Measurements from ENCODE around the gene SPSB3.
"Not testable (repeated sequence)": the region's sequence is repeated elsewhere in the genome, so short reads cannot be mapped to it uniquely, and the experiment has no call there.

SPSB3 gene

DNA sequence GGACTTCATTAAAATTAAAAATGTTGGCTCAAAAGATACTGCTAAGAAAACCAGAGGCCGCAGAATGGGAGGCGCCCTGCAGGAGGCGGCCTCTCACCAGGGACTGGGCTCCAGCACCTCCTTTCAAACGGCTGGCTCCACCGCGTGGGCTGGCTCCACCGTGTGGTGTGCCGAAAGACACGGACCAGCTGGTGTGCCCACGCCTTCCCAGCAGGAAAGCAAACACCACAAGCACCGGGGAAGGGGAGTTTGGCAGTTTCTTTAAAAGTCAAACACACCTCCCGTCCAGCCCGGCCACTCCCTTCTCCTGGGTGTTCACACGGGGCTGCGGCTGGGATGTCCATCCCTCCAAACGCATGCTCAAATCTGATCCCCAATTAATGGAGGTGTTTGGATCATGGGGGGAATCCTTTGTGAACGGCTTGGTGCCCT lies 30.4 kb upstream of the SPSB3 start:
- peak; percentile 86 for DNase-seq (ENCODE audit: low read depth)

GRCh38 chr16:1810536-1810935 lies 28.2 kb upstream of the SPSB3 start:
- Histone ChIP-seq H3K9ac (ENCODE audit: low read length) (no peak overlapping the region), H3K4me3 (ENCODE audit: low read length) (no peak overlapping the region), H3K27me3 (replicated peaks; ENCODE audit: control insufficient read depth, insufficient read depth, low read length) (no peaks in the 10 kb centered on the region), H3K4me1 (ENCODE audit: control insufficient read depth, insufficient read depth, low read length) (peaks cover 3% of the 10 kb centered on the region), H3K9me3 (ENCODE audit: control insufficient read depth, low read length) (no peaks in the 10 kb centered on the region), H3K36me3 (ENCODE audit: control insufficient read depth, insufficient read depth, low read length, severe bottlenecking) (peaks cover 41% of the 10 kb centered on the region)
- DNase-seq (ENCODE audit: low read depth): no peak

More for the DNA sequence above, 30.4 kb upstream of the SPSB3 start:
- H3K27me3 ChIP-seq (replicated peaks; ENCODE audit: control insufficient read depth, insufficient read depth, low read length): no peaks in the 10 kb centered on the region
- no peaks in the 10 kb centered on the region for H3K9me3 ChIP-seq (ENCODE audit: control insufficient read depth, low read length)
- peaks cover 41% of the 10 kb centered on the region for H3K36me3 ChIP-seq (ENCODE audit: control insufficient read depth, insufficient read depth, low read length, severe bottlenecking)
- H3K4me3 ChIP-seq (ENCODE audit: low read length): no peak overlapping the region
- peak overlapping the region; percentile 32 for H3K9ac ChIP-seq (ENCODE audit: low read length)
- peaks cover 3% of the 10 kb centered on the region for H3K4me1 ChIP-seq (ENCODE audit: control insufficient read depth, insufficient read depth, low read length)

DNA sequence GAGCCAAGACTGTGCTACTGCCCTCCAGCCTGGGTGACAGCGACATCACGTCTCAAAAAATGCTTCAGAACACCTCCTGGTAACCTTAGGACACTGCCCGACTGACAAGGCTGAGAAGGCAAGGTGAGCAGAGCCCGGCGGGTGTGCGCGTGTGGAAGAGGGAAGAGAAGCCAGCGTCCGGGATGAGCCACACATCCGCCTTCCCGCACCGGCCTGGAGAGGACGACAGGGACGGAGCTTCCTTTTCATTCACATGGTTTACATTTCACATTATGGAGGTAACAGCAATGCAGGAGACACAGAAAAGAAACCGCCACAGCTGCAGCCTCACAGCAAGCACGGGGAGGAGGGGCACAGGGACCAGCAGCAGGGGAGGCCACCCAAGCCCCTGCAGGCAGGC lies 27.7 kb upstream of the SPSB3 start:
- H3K27me3 ChIP-seq (replicated peaks; ENCODE audit: control insufficient read depth, insufficient read depth, low read length): no peaks in the 10 kb centered on the region
- no peak for DNase-seq (ENCODE audit: low read depth)
- no peak overlapping the region for H3K9ac ChIP-seq (ENCODE audit: low read length)
- no peaks in the 10 kb centered on the region for H3K9me3 ChIP-seq (ENCODE audit: control insufficient read depth, low read length)
- H3K36me3 ChIP-seq (ENCODE audit: control insufficient read depth, insufficient read depth, low read length, severe bottlenecking): peaks cover 42% of the 10 kb centered on the region
- no peak overlapping the region for H3K4me3 ChIP-seq (ENCODE audit: low read length)
- H3K4me1 ChIP-seq (ENCODE audit: control insufficient read depth, insufficient read depth, low read length): peaks cover 3% of the 10 kb centered on the region

DNA sequence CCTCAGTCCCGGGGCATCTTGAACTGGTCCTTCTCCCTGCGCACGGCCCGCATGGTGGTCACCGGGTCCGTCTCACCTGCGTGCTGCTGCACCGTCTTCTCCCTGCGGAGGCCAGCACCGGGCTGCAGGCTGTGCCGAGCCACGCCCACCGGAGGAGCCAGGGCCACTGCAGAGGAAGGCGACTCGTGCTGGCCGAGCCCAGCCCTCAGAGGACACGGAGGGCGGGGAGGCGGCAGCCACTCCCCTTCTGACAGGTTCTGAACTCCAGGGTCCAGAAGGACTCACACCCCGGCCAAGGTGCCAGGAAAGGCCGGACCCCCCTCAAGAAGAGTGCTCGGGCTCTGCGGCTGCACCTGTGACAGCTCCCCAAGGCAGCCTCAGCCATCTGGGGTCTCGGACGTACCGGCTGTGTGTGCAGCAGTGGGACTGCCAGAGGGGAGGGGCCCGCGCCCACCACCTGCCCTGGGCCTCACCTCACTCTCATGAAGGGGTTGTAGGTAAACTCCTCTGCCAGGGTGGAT lies 27.0 kb upstream of the SPSB3 start:
- H3K9me3 ChIP-seq (ENCODE audit: control insufficient read depth, low read length): no peaks in the 10 kb centered on the region
- no peak overlapping the region for H3K9ac ChIP-seq (ENCODE audit: low read length)
- H3K4me3 ChIP-seq (ENCODE audit: low read length): no peak overlapping the region
- no peaks in the 10 kb centered on the region for H3K27me3 ChIP-seq (replicated peaks; ENCODE audit: control insufficient read depth, insufficient read depth, low read length)
- DNase-seq (ENCODE audit: low read depth): no peak
- peaks cover 45% of the 10 kb centered on the region for H3K36me3 ChIP-seq (ENCODE audit: control insufficient read depth, insufficient read depth, low read length, severe bottlenecking)
- peaks cover 3% of the 10 kb centered on the region for H3K4me1 ChIP-seq (ENCODE audit: control insufficient read depth, insufficient read depth, low read length)

GRCh38 chr16:1808691-1809090 lies 26.3 kb upstream of the SPSB3 start:
- Histone ChIP-seq H3K9ac (ENCODE audit: low read length) (no peak overlapping the region), H3K4me1 (ENCODE audit: control insufficient read depth, insufficient read depth, low read length) (peaks cover 3% of the 10 kb centered on the region), H3K9me3 (ENCODE audit: control insufficient read depth, low read length) (no peaks in the 10 kb centered on the region), H3K36me3 (ENCODE audit: control insufficient read depth, insufficient read depth, low read length, severe bottlenecking) (peaks cover 44% of the 10 kb centered on the region), H3K4me3 (ENCODE audit: low read length) (no peak overlapping the region), H3K27me3 (replicated peaks; ENCODE audit: control insufficient read depth, insufficient read depth, low read length) (no peaks in the 10 kb centered on the region)
- no peak for DNase-seq (ENCODE audit: low read depth)

- Histone ChIP-seq H3K4me1 (ENCODE audit: control insufficient read depth, insufficient read depth, low read length) (no peaks in the 10 kb centered on the region), H3K9me3 (ENCODE audit: control insufficient read depth, low read length) (no peaks in the 10 kb centered on the region), H3K9ac (ENCODE audit: low read length) (no peak overlapping the region), H3K27me3 (replicated peaks; ENCODE audit: control insufficient read depth, insufficient read depth, low read length) (no peaks in the 10 kb centered on the region), H3K4me3 (ENCODE audit: low read length) (no peak overlapping the region), H3K36me3 (ENCODE audit: control insufficient read depth, insufficient read depth, low read length, severe bottlenecking) (peaks cover 40% of the 10 kb centered on the region)
- DNase-seq (ENCODE audit: low read depth): no peak
These were observed 25.3 kb upstream of the SPSB3 start for GRCh38 chr16:1807626-1808025.

DNA sequence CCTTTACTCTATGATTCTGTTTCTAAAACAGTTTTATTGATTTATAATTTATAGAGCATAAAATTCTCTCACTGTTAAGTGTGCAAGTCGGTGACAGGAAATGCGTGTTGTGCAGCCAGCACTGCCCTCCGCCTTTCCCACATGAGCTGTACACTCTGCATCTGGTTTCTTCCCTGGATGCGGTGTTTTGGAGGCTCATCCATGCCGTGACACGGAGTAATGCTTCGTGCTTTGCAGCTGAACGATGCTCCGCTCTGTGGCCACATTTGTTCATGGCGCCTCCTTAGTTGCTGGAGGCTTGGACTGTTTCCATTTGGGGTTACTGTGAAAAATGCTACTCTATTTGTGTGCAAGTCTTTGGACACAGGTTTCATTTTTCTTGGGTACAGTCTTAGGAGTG lies 18.3 kb upstream of the SPSB3 start:
- Histone ChIP-seq H3K36me3 (ENCODE audit: control insufficient read depth, insufficient read depth, low read length, severe bottlenecking) (peaks cover 8% of the 10 kb centered on the region), H3K27me3 (replicated peaks; ENCODE audit: control insufficient read depth, insufficient read depth, low read length) (no peaks in the 10 kb centered on the region), H3K9ac (ENCODE audit: low read length) (no peak overlapping the region), H3K9me3 (ENCODE audit: control insufficient read depth, low read length) (peaks cover 6% of the 10 kb centered on the region), H3K4me1 (ENCODE audit: control insufficient read depth, insufficient read depth, low read length) (no peaks in the 10 kb centered on the region), H3K4me3 (ENCODE audit: low read length) (no peak overlapping the region)
- DNase-seq (ENCODE audit: low read depth): no peak

GRCh38 chr16:1799263-1799662 lies 16.9 kb upstream of the SPSB3 start:
- H3K36me3 ChIP-seq (ENCODE audit: control insufficient read depth, insufficient read depth, low read length, severe bottlenecking); H3K4me1 ChIP-seq (ENCODE audit: control insufficient read depth, insufficient read depth, low read length); H3K9ac ChIP-seq (ENCODE audit: low read length); DNase-seq (ENCODE audit: low read depth); H3K4me3 ChIP-seq (ENCODE audit: low read length); H3K9me3 ChIP-seq (ENCODE audit: control insufficient read depth, low read length); H3K27me3 ChIP-seq (replicated peaks; ENCODE audit: control insufficient read depth, insufficient read depth, low read length): not testable (repeated sequence)

DNA sequence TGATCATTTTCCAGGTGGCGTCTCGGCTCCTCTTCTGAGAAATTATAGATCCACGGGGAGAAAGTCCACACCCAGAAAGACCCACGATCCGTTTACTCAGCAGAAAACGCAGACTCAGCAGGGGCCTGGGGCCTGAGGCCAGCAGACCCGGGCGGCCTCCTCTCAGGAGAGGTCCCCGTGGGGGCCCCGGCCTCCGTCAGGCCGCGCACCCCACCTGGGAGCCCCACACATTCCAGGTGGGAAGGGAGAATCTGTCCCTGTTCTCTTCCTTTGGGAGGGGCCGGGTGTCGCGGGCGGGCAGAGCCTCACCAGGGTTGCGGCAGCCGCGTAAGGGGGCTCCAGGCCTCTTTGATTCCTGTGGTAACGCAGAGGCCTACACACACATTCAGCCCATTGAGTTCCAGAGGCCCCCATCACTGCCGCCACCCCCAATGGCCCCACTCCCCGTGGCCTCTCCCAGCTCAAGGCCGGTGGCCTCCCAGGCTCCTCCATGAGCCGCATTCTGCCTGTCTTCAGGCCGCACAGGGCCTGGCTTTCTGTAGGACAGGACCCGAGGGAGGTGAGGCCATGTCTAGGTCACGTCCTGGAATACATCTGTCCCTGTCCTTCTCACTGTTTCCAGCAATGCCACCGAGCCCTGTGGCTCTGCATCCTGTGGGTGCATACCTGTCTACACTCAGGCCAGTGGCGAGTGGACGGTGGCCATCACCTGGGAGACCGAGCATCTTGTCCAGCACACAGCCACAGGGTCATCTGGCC lies 12.7 kb upstream of the SPSB3 start:
- H3K9me3 ChIP-seq (ENCODE audit: control insufficient read depth, low read length): peaks cover 6% of the 10 kb centered on the region
- H3K27me3 ChIP-seq (replicated peaks; ENCODE audit: control insufficient read depth, insufficient read depth, low read length): no peaks in the 10 kb centered on the region
- H3K4me1 ChIP-seq (ENCODE audit: control insufficient read depth, insufficient read depth, low read length): no peaks in the 10 kb centered on the region
- DNase-seq (ENCODE audit: low read depth): no peak
- no peak overlapping the region for H3K9ac ChIP-seq (ENCODE audit: low read length)
- no peaks in the 10 kb centered on the region for H3K36me3 ChIP-seq (ENCODE audit: control insufficient read depth, insufficient read depth, low read length, severe bottlenecking)
- no peak overlapping the region for H3K4me3 ChIP-seq (ENCODE audit: low read length)

GRCh38 chr16:1794221-1794871 lies 12.0 kb upstream of the SPSB3 start:
- H3K27me3 ChIP-seq (replicated peaks; ENCODE audit: control insufficient read depth, insufficient read depth, low read length): no peaks in the 10 kb centered on the region
- no peaks in the 10 kb centered on the region for H3K36me3 ChIP-seq (ENCODE audit: control insufficient read depth, insufficient read depth, low read length, severe bottlenecking)
- no peak for DNase-seq (ENCODE audit: low read depth)
- H3K4me3 ChIP-seq (ENCODE audit: low read length): no peak overlapping the region
- peaks cover 6% of the 10 kb centered on the region for H3K9me3 ChIP-seq (ENCODE audit: control insufficient read depth, low read length)
- no peaks in the 10 kb centered on the region for H3K4me1 ChIP-seq (ENCODE audit: control insufficient read depth, insufficient read depth, low read length)
- no peak overlapping the region for H3K9ac ChIP-seq (ENCODE audit: low read length)

DNA sequence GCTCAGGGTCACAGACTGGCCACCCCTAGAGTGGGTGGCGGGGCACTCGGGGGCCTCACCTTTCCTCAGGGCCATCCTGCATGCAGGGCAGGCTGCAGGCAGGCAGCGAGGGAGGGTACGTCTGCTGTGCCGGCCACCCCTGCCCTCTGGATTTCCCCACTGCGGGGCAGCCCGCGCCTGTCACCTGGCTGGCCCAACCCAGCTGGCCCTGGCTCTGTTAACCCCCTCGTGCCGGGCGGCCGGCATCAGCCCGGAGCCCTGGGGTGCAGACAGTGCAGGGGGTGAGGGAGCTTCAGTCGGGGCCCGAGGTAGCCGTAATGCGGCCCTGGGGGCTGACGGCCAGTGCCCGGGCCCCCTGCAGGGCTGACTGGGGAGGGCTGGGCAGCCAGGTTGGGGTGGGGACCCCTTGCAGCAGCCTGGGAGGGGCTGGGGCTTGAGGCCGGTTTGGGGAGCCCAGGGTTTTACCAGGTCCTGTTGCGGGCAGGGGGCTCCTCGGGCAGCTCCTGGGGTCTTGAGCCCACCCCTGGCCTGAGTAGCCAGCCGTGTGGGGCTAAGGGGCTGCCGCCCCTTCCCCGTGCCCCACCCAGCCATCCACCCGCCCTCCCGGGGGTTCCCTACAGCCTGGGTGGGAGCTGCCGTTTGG lies 11.3 kb upstream of the SPSB3 start, which contains the start of gene IGFALS:
Gene IGFALS (minus strand): TSS at position 128 of the 643 bp plus-strand sequence. CDS start 53 bp downstream, at position 75.
- Histone ChIP-seq H3K36me3 (ENCODE audit: control insufficient read depth, insufficient read depth, low read length, severe bottlenecking) (peaks cover 4% of the 10 kb centered on the region), H3K27me3 (replicated peaks; ENCODE audit: control insufficient read depth, insufficient read depth, low read length) (no peaks in the 10 kb centered on the region), H3K9ac (ENCODE audit: low read length) (no peak within 1 kb of the TSS), H3K9me3 (ENCODE audit: control insufficient read depth, low read length) (peaks cover 6% of the 10 kb centered on the region), H3K4me3 (ENCODE audit: low read length) (no peak within 1 kb of the TSS), H3K4me1 (ENCODE audit: control insufficient read depth, insufficient read depth, low read length) (no peaks in the 10 kb centered on the region)
- no peak for DNase-seq (ENCODE audit: low read depth)

Measured in adipocyte (in vitro differentiated cells).